Measurements from ENCODE around the gene BBOF1.

GRCh38 chr14:74034572-74034971, 15.4 kb downstream of the BBOF1 start:
- TF ChIP-seq, protein P1, sequence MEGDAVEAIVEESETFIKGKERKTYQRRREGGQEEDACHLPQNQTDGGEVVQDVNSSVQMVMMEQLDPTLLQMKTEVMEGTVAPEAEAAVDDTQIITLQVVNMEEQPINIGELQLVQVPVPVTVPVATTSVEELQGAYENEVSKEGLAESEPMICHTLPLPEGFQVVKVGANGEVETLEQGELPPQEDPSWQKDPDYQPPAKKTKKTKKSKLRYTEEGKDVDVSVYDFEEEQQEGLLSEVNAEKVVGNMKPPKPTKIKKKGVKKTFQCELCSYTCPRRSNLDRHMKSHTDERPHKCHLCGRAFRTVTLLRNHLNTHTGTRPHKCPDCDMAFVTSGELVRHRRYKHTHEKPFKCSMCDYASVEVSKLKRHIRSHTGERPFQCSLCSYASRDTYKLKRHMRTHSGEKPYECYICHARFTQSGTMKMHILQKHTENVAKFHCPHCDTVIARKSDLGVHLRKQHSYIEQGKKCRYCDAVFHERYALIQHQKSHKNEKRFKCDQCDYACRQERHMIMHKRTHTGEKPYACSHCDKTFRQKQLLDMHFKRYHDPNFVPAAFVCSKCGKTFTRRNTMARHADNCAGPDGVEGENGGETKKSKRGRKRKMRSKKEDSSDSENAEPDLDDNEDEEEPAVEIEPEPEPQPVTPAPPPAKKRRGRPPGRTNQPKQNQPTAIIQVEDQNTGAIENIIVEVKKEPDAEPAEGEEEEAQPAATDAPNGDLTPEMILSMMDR (conservative IDR thresholded peaks at IDR 0.05), result no peak
- no peak for TF ChIP-seq ZFX (IDR thresholded peaks at IDR 0.05)
